ENCODE results near the gene PRR15.

- TF ChIP-seq REST (IDR thresholded peaks at IDR 0.05) (no peak), EGR1 (IDR thresholded peaks at IDR 0.05; ENCODE audit: low read depth in 2 of 2) (no peak)
- TF ChIP-seq, protein P1, sequence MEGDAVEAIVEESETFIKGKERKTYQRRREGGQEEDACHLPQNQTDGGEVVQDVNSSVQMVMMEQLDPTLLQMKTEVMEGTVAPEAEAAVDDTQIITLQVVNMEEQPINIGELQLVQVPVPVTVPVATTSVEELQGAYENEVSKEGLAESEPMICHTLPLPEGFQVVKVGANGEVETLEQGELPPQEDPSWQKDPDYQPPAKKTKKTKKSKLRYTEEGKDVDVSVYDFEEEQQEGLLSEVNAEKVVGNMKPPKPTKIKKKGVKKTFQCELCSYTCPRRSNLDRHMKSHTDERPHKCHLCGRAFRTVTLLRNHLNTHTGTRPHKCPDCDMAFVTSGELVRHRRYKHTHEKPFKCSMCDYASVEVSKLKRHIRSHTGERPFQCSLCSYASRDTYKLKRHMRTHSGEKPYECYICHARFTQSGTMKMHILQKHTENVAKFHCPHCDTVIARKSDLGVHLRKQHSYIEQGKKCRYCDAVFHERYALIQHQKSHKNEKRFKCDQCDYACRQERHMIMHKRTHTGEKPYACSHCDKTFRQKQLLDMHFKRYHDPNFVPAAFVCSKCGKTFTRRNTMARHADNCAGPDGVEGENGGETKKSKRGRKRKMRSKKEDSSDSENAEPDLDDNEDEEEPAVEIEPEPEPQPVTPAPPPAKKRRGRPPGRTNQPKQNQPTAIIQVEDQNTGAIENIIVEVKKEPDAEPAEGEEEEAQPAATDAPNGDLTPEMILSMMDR (IDR thresholded peaks at IDR 0.05; ENCODE audit: low read depth, low read length, missing input control), result no peak
Measured at GRCh38 chr7:29604052-29604451, 40.4 kb downstream of the PRR15 start.

All from liver (tissue), 3 donors.